CD4-positive, alpha-beta T cell treated with Interleukin-15 for 1 hour (primary cell): ENCODE data around the gene SLC43A3.
A peak's percentile ranks its signal among the peaks of the same experiment; 100 is the strongest.

Experiments
- DNase-seq: peaks from one replicate; pipeline ENCODE4 v3.0.0-alpha.2; 2020

Gene SLC43A3

DNA sequence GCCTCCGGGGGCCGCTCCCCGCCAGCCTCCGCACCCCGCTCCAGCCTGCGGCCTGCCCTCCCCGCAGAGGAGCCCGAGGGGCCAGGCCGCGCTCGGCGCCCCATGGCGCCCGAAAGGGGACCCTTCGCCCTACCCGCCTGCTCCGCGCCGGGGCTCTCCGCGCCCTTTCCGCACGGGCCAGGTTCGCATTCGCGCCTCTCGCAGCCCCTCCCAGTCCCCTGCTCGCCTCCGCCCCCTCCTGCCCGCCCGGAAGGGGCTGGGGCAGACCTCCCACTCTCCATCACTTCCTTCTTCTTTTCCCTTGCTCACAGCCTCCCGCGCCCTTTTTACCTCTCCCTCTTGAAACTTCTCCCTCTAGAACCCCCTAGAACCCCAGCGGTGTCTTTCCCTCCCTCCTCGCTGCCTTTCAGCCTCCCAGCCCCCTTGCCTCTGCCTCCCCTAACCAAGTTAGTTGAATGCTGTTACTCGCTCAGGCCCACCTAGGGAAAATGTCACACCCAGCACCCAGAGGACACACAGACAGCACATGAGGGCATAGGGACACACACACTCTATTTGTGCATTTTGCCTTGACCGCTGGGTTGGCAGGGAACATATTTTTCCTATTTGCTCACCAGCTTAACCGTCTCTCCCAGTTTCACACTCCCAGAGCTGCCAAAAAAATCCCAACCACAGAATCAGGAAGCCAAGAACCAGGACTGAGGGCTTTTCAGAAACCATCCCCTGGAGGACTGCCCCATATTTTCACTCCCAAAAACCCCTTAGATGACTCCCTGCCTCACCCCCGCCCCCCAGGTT is at the start of gene SLC43A3:
TSS of gene SLC43A3 (minus strand) at position 193 of the 798 bp plus-strand sequence. CDS start 949 bp downstream, outside the sequence.
- DNase-seq: peak; percentile 70

DNA sequence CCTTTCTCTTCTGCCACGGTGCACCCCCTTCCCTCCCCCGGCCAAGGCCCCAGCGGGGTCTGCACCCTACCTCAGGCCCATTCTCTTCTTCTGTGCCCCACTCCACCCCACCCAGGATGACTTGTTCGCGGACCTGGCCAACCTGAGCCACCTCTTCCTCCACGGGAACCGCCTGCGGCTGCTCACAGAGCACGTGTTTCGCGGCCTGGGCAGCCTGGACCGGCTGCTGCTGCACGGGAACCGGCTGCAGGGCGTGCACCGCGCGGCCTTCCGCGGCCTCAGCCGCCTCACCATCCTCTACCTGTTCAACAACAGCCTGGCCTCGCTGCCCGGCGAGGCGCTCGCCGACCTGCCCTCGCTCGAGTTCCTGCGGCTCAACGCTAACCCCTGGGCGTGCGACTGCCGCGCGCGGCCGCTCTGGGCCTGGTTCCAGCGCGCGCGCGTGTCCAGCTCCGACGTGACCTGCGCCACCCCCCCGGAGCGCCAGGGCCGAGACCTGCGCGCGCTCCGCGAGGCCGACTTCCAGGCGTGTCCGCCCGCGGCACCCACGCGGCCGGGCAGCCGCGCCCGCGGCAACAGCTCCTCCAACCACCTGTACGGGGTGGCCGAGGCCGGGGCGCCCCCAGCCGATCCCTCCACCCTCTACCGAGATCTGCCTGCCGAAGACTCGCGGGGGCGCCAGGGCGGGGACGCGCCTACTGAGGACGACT is 49.3 kb upstream of the SLC43A3 start:
- DNase-seq: no peak

DNA sequence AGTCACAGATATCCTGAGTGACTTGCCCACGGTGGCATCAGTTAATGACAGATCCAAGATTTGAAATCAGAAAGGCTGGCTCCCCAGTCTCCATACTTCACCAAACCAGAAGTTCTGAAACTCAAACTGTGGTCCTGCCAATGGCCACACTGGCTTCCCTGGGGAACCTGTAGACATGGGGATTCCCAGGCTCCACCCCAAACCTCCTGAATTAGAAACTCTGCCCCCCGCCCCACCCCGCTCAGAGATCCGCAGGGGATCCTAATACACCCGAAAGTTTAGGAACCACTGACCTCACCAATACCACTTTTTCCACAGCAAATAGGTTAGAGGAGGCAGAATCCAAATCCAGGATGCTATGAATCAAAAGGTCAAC is 48.7 kb upstream of the SLC43A3 start:
- no peak for DNase-seq

DNA sequence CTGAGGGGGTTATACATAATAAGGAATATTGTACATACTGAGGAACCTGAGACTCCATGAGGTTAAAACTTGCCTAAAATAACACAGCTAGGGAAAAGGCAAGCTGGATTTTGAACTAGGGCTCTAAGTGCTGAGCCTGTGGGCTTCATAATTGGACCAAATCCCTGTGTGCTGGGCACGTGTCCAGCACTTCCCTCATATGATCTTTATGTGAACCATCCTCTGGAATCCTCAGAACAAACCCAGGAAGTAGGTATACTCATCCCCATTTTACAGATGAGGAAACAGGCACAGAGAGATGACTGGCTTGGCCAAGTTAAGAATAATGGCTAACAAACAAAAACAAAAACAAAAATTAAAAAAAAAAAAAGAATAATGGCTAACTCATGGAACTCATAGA is 48.3 kb upstream of the SLC43A3 start:
- DNase-seq: no peak

DNA sequence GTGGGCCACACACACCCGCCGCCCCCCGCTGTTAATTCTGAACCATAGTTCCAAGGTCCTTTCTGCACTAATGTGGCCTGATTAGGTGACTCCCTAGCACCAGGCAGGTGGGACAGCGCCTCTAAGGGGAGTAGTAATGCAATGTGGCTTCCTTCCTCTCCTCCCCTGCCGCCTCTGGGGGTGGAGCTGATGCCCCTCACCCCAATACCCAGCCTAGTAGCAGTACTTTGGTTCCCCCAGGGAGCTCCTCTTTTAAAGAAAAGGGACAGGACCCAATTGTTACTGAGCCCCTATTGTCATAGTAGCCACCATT is 47.8 kb upstream of the SLC43A3 start:
- no peak for DNase-seq

GRCh38 chr11:57474017-57474802 is 47.3 kb upstream of the SLC43A3 start:
- DNase-seq: peak; percentile 45

DNA sequence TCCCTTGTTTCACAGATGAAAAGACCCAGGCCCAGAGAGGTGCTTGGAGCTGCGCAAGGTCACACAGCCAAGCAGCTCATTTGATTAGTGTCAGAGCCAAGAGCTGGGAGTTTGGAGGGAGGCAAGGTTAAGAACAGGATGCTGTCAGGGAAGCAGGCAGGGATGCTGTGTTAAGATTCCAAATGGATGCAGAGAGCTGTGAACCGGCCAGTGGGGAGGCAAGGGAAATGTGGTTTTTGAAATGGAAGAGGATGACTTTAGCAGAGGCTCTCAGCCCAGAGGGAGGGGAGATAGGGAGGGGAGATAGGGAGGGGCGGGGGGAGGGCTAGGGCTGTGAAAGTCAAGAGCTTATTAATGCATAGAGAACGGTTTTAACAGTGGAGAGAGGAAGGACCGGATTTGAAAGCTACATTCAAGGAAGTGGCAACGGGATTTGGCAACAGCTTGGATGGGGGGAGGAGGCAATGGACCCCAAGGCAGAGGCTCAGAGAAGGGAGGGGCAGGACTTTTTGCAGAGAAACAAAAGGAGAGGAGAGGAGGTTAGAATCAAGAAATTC is 46.4 kb upstream of the SLC43A3 start:
- no peak for DNase-seq

DNA sequence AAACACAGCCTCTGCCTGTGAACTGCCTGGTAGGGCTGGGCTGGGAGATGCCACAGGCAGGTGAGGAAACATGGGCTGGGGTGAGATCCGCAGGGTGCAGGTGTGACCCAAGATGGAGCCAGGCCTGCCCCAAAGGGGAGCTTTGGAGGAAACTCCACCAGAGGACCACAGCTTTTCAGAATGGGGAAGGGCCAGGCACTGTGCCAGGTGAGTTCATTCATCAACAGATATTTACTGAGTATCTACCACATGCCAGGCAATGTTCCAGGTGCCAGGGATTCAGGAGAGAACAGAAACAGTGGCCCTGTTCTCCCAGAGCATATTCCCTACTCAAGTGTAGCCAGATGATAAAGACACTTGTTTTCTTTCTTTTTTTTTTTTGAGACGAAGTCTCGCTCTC is 44.6 kb upstream of the SLC43A3 start:
- no peak for DNase-seq

DNA sequence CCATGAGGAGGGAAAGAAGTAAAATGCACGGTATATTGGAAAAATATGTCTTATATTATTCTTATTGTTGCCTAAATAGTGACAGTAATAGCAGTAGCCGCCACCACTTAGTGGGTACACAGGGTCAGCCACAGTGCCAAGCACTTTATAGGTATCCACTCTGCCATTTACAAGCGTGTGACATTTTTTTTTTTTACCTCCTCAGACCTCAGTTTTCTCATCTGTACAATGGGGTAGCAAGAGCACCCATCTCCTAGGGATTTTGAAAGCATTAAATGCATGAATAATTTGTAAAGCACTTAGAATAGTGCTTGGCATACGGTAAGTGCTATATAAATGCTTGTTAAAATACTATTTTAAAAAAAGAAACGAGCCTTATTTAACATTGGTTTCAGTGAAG is 42.3 kb upstream of the SLC43A3 start:
- DNase-seq: no peak

DNA sequence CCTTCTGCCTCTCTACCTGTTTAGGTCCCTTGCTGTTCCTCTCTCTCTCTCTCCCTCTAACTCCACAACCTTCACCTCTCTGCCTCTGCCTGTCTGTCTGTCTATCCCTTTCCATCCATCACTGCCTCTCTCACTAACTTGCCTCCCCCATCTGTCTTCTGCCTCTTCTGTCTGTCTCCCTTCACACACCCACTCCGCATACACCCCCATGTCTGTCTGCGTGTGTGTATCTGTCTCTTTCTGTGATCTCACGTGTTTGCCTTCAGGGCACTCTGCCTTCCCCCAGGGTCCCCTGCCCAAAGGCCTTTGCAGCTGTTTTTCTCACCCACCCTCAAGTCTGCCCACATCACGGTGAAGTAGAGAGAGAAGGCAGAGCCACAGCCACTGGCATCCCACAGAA is 41.4 kb upstream of the SLC43A3 start:
- no peak for DNase-seq

- no peak for DNase-seq
Observed at GRCh38 chr11:57467508-57468157, 40.7 kb upstream of the SLC43A3 start.

DNA sequence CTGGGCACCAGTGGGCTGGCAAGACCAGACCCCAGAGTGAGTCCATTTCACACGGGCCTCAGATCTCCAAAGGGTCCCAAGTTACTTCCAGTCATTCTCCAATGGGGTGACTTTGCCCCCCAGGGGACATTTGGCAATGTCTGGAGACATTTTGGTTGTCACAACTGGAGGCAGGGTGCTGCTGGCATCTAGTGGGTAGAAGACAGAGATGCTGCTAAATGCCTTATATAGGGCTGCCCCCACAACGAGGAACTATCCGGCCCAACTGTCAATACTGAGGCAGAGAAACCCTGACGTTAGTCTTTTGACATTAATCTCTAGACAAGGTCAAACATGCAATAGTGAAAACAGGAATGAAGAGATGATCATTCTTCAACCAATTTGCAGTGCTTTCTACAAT is 39.8 kb upstream of the SLC43A3 start:
- no peak for DNase-seq

GRCh38 chr11:57464539-57465181 is 37.7 kb upstream of the SLC43A3 start:
- no peak for DNase-seq

GRCh38 chr11:57463671-57464538 is 37.0 kb upstream of the SLC43A3 start:
- DNase-seq: no peak

DNA sequence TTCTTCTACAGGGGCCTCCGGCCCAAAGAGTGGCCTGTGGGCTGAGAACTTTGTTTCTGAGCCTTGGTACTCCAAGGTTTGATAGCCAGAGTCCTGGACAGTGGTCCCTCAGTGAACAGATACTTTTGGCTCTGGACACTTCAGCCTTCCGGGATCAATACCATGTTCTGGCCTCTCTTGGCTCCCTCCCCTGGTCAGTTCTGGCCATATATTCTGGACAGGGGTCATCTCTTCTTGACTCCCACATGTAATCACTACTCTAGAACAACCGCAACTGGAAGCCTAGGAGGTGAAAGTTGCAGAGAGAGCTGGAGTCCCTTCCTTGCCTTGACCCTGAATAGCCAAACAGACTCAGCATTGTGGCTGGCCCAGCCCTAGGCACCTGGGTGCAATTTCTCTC is 35.7 kb upstream of the SLC43A3 start:
- DNase-seq: no peak

- no peak for DNase-seq
Observed at GRCh38 chr11:57461841-57462489, 35.0 kb upstream of the SLC43A3 start.

GRCh38 chr11:57460758-57461749 is 34.1 kb upstream of the SLC43A3 start:
- no peak for DNase-seq

GRCh38 chr11:57460022-57460757 is 33.3 kb upstream of the SLC43A3 start, which contains the start of gene RTN4RL2:
Gene RTN4RL2, plus strand, starts transcription at chr11:57460528. Its CDS starts 338 bp downstream, at chr11:57460866.
- DNase-seq: no peak
